GM23338 (cell line): ENCODE measurements around the gene CFB. TPM values are rescaled to one million over a fixed set of nuclear protein-coding genes. Genes with fewer than 3 reads are reported as not detected.

Experiments
- ATAC-seq: fragments of 200-7000 bp; cut with Tn5 transposase; 3 replicates; pipeline ENCODE4 v1.9.1; 2020
- DNase-seq: peaks from one replicate; pipeline ENCODE4 v3.0.0-alpha.2; 2015; ENCODE audit warnings: low spot score
- H2AFZ ChIP-seq: fragments of 200-600 bp; sonication (generic); 2 replicates; pipeline ENCODE4 v1.8.0; 2016; ENCODE audit warnings: antibody characterized with exemption, mild to moderate bottlenecking, moderate library complexity
- H3F3A ChIP-seq: fragments of 200-600 bp; sonication (generic); replicated peaks from 2 replicates; pipeline ENCODE4 v1.8.0; 2017; ENCODE audit warnings: antibody characterized with exemption, mixed run types, low read depth
- H3K27ac ChIP-seq: fragments of 200-600 bp; sonication (generic); 2 replicates; pipeline ENCODE4 v1.6.1; 2016; ENCODE audit warnings: low read depth
- H3K27me3 ChIP-seq: fragments of 200-600 bp; sonication (generic); 2 replicates; pipeline ENCODE4 v1.8.0; 2016; ENCODE audit warnings: mild to moderate bottlenecking, mixed run types, moderate library complexity; ENCODE audit not compliant: insufficient read depth
- H3K36me3 ChIP-seq: fragments of 200-600 bp; sonication (generic); 2 replicates; pipeline ENCODE4 v1.8.0; 2016; ENCODE audit warnings: mild to moderate bottlenecking; ENCODE audit not compliant: insufficient read depth
- H3K4me1 ChIP-seq: fragments of 200-600 bp; sonication (generic); 2 replicates; pipeline ENCODE4 v1.8.0; 2016; ENCODE audit warnings: mild to moderate bottlenecking, moderate library complexity; ENCODE audit not compliant: insufficient read depth
- H3K4me2 ChIP-seq: fragments of 200-600 bp; sonication (generic); 2 replicates; pipeline ENCODE4 v1.7.1; 2017; ENCODE audit warnings: mixed run types
- H3K4me3 ChIP-seq: fragments of 200-600 bp; sonication (generic); 2 replicates; pipeline ENCODE4 v1.6.1; 2016; ENCODE audit warnings: mixed run types
- H3K79me2 ChIP-seq: fragments of 200-600 bp; sonication (generic); replicated peaks from 2 replicates; pipeline ENCODE4 v1.8.0; 2017; ENCODE audit warnings: mild to moderate bottlenecking; ENCODE audit not compliant: insufficient read depth
- H3K9me2 ChIP-seq: fragments of 200-600 bp; sonication (generic); 2 replicates; pipeline ENCODE4 v1.8.0; 2017; ENCODE audit not compliant: insufficient read depth
- H4K20me1 ChIP-seq: fragments of 200-600 bp; sonication (generic); replicated peaks from 2 replicates; pipeline ENCODE4 v1.8.0; 2017; ENCODE audit warnings: mild to moderate bottlenecking; ENCODE audit not compliant: insufficient read depth
- H3K27ac Mint-ChIP-seq: 2 replicates; pipeline ENCODE4 v1.8.0; 2020; ENCODE audit warnings: inconsistent platforms, mild to moderate bottlenecking, moderate library complexity, mixed read lengths
- H3K27me3 Mint-ChIP-seq: 3 replicates; pipeline ENCODE4 v1.8.0; 2022; ENCODE audit warnings: low read depth, mild to moderate bottlenecking, moderate library complexity, mixed read lengths, inconsistent platforms; ENCODE audit not compliant: insufficient read depth, poor library complexity
- H3K36me3 Mint-ChIP-seq: 3 replicates; pipeline ENCODE4 v1.8.0; 2021; ENCODE audit warnings: low read depth, mild to moderate bottlenecking, inconsistent platforms, moderate library complexity, mixed read lengths
- H3K4me1 Mint-ChIP-seq: 3 replicates; pipeline ENCODE4 v1.8.0; 2020; ENCODE audit warnings: mild to moderate bottlenecking, inconsistent platforms, mixed read lengths
- H3K4me3 Mint-ChIP-seq: 3 replicates; pipeline ENCODE4 v1.8.0; 2021; ENCODE audit warnings: moderate library complexity, mild to moderate bottlenecking, inconsistent platforms, mixed read lengths
- H3K9me3 Mint-ChIP-seq: 3 replicates; pipeline ENCODE4 v1.8.0; 2020; ENCODE audit warnings: moderate library complexity, mild to moderate bottlenecking, inconsistent platforms, mixed read lengths
- CREB1 ChIP-seq: fragments of 250-450 bp; sonication (Bioruptor Pico); IDR thresholded peaks from 2 replicates; pipeline ENCODE4 v1.5.0; 2020; ENCODE audit warnings: low read depth, mild to moderate bottlenecking, moderate library complexity
- CTCF ChIP-seq, 2 experiments: fragments of 200-600 bp in 1 of 2; sonication (generic) in 1 of 2; conservative IDR thresholded peaks; 2 replicates each; pipeline versions ENCODE4 v1.5.1 to v1.6.1; 2016 to 2017; ENCODE audit warnings: antibody characterized with exemption in 2 of 2, low read depth in 2 of 2, mild to moderate bottlenecking in 2 of 2, moderate library complexity in 1 of 2
- EZH2 ChIP-seq: fragments of 200-600 bp; sonication (generic); IDR thresholded peaks from one replicate; pipeline ENCODE4 v1.8.0; 2017; ENCODE audit warnings: antibody characterized with exemption, mild to moderate bottlenecking, low read depth; ENCODE audit not compliant: unreplicated experiment
- EZH2phosphoT487 ChIP-seq: fragments of 200-600 bp; sonication (generic); IDR thresholded peaks from one replicate; pipeline ENCODE4 v1.8.1; 2018; ENCODE audit warnings: antibody characterized with exemption; ENCODE audit not compliant: unreplicated experiment
- JUNB ChIP-seq: IDR thresholded peaks from one replicate; pipeline ENCODE4 v1.6.1; 2016; ENCODE audit warnings: antibody characterized with exemption; ENCODE audit not compliant: unreplicated experiment
- NANOG ChIP-seq: IDR thresholded peaks from 2 replicates; pipeline ENCODE4 v1.6.1; 2016; ENCODE audit warnings: antibody characterized with exemption, borderline replicate concordance
- POLR2AphosphoS5 ChIP-seq: IDR thresholded peaks from 2 replicates; pipeline ENCODE4 v1.6.1; 2016; ENCODE audit warnings: antibody characterized with exemption, low read depth
- STAT1 ChIP-seq: IDR thresholded peaks from one replicate; pipeline ENCODE4 v1.6.1; 2016; ENCODE audit warnings: antibody characterized with exemption; ENCODE audit not compliant: unreplicated experiment
- ZNF114 ChIP-seq: fragments of 250-450 bp; sonication (Bioruptor Pico); IDR thresholded peaks from 2 replicates; pipeline ENCODE4 v1.5.0; 2020; ENCODE audit warnings: mild to moderate bottlenecking, moderate library complexity
- ZNF331 ChIP-seq: fragments of 250-450 bp; sonication (Bioruptor Pico); IDR thresholded peaks from 2 replicates; pipeline ENCODE4 v1.5.0; 2020; ENCODE audit warnings: low read depth, mild to moderate bottlenecking, moderate library complexity
- ZNF462 ChIP-seq: fragments of 250-450 bp; sonication (Bioruptor Pico); IDR thresholded peaks from 2 replicates; pipeline ENCODE4 v1.5.0; 2020; ENCODE audit warnings: mild to moderate bottlenecking, moderate library complexity
- polyA plus RNA-seq: library from polyadenylated mRNA; unstranded; fragments of >200 nt; fragmentation: Nextera tagmentation; extraction: Ambion mirVana; gene quantifications from 2 replicates; pipeline ENCODE4 v1.2.1, GENCODE V29; 2016
- total RNA-seq: library from RNA; depleted of rRNA; stranded (reverse); fragments of >200 nt; shearing (Covaris generic); gene quantifications from 2 replicates; pipeline ENCODE4 v1.2.3, GENCODE V29; 2014

Gene CFB
- total and polyA plus RNA-seq, 2 experiments from 2014 or later, result 0.86 TPM; not detected in 1

- no peaks in the 10 kb centered on the region for H3K9me2 ChIP-seq
- H2AFZ ChIP-seq, result peak overlapping the region; percentile 92
- ATAC-seq (peak; percentile 10), DNase-seq (no peak)
- H3K4me3 ChIP-seq, result peak overlapping the region; percentile 95
- H3K4me1 ChIP-seq, result peaks cover 15% of the 10 kb centered on the region; the same call in 1 of the 2 replicates
- H3K79me2 ChIP-seq, result peaks cover 28% of the 10 kb centered on the region
- Mint-ChIP-seq H3K4me1 (peaks cover 12% of the 10 kb centered on the region), H3K4me3 (peak overlapping the region; percentile 98), H3K9me3 (peaks cover 2% of the 10 kb centered on the region; the same call in 1 of the 3 replicates), H3K36me3 (peaks cover 74% of the 10 kb centered on the region), H3K27me3 (peaks cover 4% of the 10 kb centered on the region), H3K27ac (peak overlapping the region; percentile 94)
- H3K27ac ChIP-seq, result no peak overlapping the region
- no peaks in the 10 kb centered on the region for H3K27me3 ChIP-seq
- TF ChIP-seq EZH2phosphoT487 (no peak), CREB1 (CRISPR knock-in tag) (no peak)
- no peaks in the 10 kb centered on the region for H4K20me1 ChIP-seq
- peaks cover 18% of the 10 kb centered on the region for H3K36me3 ChIP-seq
- peak overlapping the region; percentile 93 for H3K4me2 ChIP-seq
- H3F3A ChIP-seq, result no peaks in the 10 kb centered on the region
These were observed 12.5 kb downstream of the CFB start for GRCh38 chr6:31958412-31958740.

GRCh38 chr6:31958741-31959739 is 13.1 kb downstream of the CFB start, which contains the start of the genes NELFE and SKIC2:
Gene NELFE, minus strand, starts transcription at chr6:31958971. Its CDS starts 525 bp downstream, at chr6:31958446.
Gene SKIC2, plus strand, starts transcription at chr6:31959175. Its CDS starts 18 bp downstream, at chr6:31959193.
- peaks cover 28% of the 10 kb centered on the region for H3K79me2 ChIP-seq
- Mint-ChIP-seq H3K27me3 (peaks cover 4% of the 10 kb centered on the region), H3K4me3 (peak within 1 kb of the TSS; percentile 98), H3K4me1 (peaks cover 12% of the 10 kb centered on the region), H3K27ac (peak within 1 kb of the TSS; percentile 98), H3K36me3 (peaks cover 74% of the 10 kb centered on the region), H3K9me3 (peaks cover 2% of the 10 kb centered on the region; the same call in 1 of the 3 replicates)
- H3K9me2 ChIP-seq, result no peaks in the 10 kb centered on the region
- peak within 1 kb of the TSS; percentile 93 for H3K4me2 ChIP-seq
- no peaks in the 10 kb centered on the region for H3F3A ChIP-seq
- peak; percentile 99 for DNase-seq
- no peaks in the 10 kb centered on the region for H4K20me1 ChIP-seq
- H3K36me3 ChIP-seq, result peaks cover 18% of the 10 kb centered on the region
- peaks cover 15% of the 10 kb centered on the region; the same call in 1 of the 2 replicates for H3K4me1 ChIP-seq
- peak within 1 kb of the TSS; percentile 92 for H2AFZ ChIP-seq
- peak within 1 kb of the TSS; percentile 61; the same call in 1 of the 2 replicates for H3K27ac ChIP-seq
- peak; percentile 99 for ATAC-seq
- peak within 1 kb of the TSS; percentile 95 for H3K4me3 ChIP-seq
- no peaks in the 10 kb centered on the region for H3K27me3 ChIP-seq
- TF ChIP-seq EZH2phosphoT487 (no peak), NANOG (no peak), CTCF (conservative IDR thresholded peaks at IDR 0.05; ENCODE audit: low read depth in 2 of 2) (no peak), ZNF114 (CRISPR knock-in tag) (no peak), ZNF331 (CRISPR knock-in tag) (no peak), JUNB (no peak), EZH2 (no peak), POLR2AphosphoS5 (peak; percentile 74), ZNF462 (CRISPR knock-in tag) (no peak), CREB1 (CRISPR knock-in tag) (peak; percentile 97), STAT1 (no peak)
